ENCODE data around the gene ENDOU.

DNA sequence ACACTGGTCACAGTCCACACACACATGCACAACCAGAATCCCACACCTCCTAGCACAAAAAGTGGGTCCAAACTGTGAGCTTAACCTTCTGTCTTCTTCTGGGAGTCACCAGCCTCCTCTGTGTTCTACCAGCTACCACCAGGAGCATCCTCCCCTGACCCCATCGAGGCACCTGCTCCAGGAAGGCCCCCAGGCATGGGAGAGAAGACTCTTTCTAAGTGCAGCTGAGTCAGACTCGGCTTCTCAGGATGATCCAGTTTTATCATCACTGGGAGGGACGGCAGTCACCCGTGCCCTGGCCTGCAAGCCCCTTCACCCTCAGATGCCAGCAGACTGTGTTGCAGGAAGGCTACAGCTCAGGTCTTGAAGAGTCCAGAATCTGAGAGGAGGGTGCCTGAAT lies 7.9 kb upstream of the ENDOU start:
- TF ChIP-seq, protein P1, sequence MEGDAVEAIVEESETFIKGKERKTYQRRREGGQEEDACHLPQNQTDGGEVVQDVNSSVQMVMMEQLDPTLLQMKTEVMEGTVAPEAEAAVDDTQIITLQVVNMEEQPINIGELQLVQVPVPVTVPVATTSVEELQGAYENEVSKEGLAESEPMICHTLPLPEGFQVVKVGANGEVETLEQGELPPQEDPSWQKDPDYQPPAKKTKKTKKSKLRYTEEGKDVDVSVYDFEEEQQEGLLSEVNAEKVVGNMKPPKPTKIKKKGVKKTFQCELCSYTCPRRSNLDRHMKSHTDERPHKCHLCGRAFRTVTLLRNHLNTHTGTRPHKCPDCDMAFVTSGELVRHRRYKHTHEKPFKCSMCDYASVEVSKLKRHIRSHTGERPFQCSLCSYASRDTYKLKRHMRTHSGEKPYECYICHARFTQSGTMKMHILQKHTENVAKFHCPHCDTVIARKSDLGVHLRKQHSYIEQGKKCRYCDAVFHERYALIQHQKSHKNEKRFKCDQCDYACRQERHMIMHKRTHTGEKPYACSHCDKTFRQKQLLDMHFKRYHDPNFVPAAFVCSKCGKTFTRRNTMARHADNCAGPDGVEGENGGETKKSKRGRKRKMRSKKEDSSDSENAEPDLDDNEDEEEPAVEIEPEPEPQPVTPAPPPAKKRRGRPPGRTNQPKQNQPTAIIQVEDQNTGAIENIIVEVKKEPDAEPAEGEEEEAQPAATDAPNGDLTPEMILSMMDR (IDR thresholded peaks at IDR 0.05), result no peak
- no peak for TF ChIP-seq POLR2AphosphoS5 (IDR thresholded peaks at IDR 0.05)
